ENCODE measurements around the gene PRPF6.
A peak's percentile ranks its signal among the peaks of the same experiment; 100 is the strongest.

Gene PRPF6

GRCh38 chr20:64037498-64038213 is 56.7 kb downstream of the PRPF6 start:
- DNase-seq, result no peak

GRCh38 chr20:64038224-64038564 is 57.3 kb downstream of the PRPF6 start:
- DNase-seq, result no peak

DNA sequence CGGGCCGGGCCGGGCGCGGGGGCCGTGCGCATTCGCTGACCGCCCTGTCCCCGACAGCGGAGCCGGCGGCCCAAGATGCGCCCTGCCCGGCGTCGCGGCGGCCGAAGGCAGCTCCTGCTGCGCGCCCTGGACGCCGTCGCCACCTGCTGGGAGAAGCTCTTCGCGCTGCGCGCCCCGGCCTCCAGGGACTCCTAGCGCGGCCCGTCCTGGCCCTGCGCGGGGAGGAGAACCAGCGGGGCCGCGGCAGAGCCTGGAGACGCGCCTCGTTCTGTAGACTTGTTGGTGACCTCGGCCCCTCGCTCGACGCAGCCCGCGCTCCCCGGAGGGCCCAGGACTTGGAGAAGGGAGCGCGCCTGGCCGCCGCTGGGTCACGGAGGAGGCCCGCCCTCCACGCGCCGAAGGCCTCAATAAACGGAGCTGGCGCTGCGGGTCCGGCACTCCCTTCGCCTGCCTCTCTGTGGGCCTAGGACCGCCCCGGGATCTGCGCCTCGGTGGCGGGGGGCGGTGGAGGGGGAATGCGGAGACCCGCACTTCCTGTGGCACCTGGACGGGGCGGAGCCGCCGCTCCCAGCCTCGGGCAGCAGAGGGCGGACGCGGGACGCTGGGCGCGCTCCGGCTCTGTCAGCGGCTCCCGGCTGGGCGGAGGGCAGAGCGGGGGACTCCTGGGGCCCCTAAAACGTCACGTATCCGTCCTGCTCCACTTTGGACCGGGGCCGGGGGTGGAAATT is 57.8 kb downstream of the PRPF6 start:
- peak; percentile 36 for DNase-seq

DNA sequence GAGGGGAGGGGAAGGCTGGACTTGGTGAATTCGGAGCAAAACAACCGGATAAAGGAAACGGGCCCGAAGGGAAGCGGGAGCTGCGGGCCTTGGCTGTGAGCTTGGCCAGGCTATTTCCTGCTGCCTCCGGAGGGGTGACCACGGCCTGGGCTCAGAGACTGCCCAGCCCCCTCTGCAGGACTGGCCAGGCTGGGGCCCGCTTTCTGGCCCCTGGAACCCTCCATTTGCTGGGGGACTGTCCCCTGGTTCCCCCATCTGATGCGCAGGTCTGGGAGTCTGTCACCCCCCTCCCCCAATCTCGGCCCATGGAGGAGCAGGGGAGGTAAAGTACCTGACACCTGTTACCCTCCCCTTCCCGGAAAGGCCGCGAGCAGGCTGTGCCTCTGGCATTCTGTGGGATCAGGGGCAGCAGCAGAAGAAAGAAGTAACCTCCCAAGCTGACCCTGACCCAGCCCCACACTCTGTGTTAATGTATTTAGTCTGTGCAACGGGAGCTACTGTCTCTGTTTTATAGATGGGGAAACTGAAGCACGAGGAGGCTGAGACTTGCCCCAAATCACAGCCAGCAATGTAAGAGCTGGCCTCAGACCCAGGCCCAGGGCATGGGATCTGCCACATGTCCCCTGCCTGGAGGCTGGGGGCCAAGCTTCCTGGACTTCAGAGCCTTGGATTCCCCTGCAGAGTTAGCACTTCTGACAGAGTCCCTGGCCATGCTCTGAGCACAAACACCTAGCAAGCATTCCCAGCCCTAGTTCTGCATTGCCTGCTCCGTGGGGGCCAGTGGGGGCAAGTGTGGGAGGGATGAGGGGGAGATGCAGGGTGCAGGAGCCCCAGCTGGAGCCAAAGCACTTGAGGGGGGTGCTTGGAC is 58.6 kb downstream of the PRPF6 start:
- no peak for DNase-seq

- no peak for DNase-seq
Observed at GRCh38 chr20:64040231-64041039, 59.5 kb downstream of the PRPF6 start.

DNA sequence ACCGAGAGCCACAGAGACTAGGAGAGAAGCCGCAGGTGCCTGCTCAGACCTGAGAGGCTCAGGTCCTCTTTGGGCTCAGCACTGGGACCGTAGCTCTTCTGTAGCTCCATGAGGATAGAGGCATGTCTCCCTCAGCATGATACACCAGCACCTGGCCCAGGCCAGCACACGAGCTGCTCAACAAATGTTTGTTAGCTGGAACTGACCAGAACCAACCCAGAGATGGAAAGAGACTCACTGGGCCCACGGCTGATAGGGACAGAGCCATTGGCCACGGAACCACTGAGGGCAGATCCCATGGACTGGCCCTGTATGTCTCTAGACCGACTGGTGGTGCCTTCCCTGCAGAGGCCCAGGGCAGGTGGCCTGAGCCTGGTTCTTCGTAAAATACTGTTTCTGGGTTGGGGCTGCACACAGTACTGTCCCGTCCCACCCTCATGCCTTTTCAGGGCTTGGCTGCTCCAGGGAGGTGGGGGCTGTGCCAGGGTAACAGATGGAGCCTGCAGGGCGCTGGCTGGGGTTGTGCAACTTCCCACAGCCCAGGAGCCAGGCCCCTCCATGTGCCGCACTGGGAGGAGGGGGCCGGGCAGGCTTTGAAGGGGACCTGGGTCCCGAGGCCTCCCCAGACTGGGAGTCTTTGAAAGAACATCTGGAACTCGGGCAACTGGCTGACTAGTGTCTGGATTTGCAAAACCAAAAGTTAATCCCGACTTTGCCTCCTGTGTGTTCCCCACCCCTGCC is 60.3 kb downstream of the PRPF6 start:
- no peak for DNase-seq

DNA sequence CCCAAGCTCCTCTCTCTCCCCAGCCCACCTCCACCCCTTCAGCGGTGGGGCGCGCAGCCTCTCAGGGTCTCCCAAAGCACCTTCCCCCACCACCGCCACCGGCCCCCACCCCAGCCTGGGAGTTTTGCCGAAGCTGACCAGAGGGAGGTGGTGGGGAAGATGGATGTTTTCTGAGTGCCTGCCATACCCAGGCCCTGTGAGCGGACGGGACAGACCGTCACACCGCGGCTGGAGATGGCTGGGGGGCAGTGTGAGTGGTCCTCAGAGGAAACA is 60.8 kb downstream of the PRPF6 start:
- no peak for DNase-seq

DNA sequence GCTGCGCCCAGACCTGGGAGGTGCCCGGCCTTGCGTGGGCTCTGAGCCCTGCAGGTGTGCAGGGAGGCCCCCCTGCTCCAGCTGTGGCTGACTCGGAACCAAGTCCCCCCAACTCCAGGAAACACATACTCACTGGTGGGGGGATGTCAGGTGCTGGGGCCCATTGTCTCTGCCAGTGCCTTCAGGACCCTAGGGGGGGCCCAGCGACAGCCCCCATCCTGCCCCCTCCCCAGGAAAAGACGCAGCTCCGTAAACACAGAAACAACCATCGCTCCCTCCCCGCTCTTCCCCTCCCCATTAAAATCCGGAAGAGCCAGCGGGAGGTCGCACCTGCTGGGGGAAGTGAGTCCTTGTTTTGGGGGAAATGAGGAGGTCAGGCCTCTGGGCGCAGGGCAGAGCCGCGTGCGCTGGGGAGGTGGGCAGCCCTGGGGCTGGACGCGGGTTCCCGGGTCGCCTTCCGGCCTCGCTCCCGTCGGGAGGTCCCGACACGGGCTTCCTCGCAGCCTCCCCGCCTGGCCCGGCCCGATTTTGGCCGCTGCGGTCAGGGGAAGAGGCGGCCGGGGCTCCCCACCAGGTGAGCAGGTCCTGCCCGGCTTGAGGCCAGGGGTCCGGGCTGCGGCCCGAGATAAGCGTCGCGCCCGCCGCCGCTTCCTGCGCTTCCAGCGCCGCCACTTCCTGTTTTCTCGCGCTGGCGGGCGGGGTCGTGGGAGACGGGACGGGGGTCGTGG is 61.3 kb downstream of the PRPF6 start:
- DNase-seq, result no peak

DNA sequence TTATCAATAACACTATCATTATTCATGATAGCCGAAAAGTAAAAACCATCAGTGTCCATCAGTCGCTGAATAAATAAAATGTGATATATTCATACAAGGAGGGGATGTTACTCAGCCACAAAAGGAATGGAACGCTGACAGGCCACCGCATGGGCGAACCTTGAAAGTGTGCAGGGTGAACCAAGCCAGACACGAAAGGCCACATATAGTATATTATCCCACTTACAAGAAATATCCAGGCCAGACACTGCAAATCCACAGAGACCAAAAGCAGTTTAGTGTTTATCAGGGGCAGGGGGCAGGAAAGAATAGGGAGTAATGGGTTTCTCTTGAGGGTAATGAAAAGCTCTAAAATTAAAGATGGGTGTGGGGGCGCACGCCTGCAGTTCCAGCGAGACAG is 62.8 kb downstream of the PRPF6 start:
- DNase-seq, result no peak

DNA sequence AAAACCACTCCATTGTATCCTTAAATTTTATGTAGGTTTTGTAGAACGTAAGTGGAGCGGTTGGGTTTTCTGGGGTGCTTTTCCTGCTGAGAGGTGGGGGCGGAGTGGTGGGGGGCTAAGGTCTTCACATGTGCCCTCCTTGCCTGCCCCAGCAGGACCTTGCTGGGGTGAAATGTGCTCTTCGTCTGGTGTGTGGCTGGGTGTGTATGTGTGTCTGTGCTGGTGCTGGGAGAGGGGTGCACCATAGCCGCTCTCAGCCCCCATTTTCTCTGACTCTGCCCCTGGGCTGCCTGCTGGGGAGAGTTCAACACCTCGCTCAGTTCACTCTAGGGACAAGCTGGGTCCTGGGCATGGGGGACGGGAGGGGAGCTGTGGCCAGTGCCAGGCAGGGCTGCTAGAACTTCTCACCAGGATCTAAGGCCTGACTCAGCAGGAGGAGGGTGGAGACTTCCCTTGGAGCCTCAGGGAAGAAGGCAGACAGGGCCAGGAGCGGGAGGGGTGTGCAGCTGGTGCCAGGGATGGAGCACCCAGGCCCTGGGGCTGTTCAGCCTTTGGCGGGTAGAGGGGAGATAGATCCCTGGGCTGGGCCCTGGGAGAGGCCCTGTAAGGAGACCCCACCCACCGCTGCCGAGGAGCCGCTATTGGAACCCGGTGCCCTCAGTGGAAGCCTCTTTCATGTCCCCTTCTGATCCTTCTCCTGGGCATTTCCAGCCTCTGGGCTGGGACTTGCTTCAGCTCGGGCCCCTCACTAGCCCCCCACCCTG is 63.7 kb downstream of the PRPF6 start:
- peak; percentile 24 for DNase-seq

GRCh38 chr20:64045346-64046011 is 64.5 kb downstream of the PRPF6 start:
- no peak for DNase-seq

DNA sequence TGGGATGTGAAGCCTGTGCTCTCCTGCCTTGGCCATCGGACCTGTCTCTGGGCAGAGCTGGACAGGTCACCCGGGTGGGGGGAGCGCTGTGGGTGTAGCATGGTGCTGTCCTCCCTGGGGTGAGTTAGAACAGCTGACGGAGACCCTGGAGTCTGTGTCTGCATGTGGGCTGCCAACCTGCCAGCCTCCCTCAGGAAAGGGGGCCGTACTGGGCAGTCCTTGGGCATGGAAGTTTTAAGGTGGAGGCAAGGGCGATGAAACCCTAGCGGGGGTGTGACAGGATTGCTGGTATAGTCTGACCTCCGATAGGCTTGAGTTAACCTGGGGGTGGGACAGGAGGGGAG is 66.1 kb downstream of the PRPF6 start:
- DNase-seq, result no peak

GRCh38 chr20:64047968-64048401 is 67.1 kb downstream of the PRPF6 start:
- no peak for DNase-seq

- no peak for DNase-seq
Observed at GRCh38 chr20:64048402-64049044, 67.6 kb downstream of the PRPF6 start.

GRCh38 chr20:64049060-64049877 is 68.3 kb downstream of the PRPF6 start, which contains the start of gene SOX18:
Gene SOX18, minus strand, starts transcription at chr20:64049639. Its CDS starts 123 bp downstream, at chr20:64049516.
- DNase-seq, result no peak

- no peak for DNase-seq
Observed at GRCh38 chr20:64049878-64050260, 68.9 kb downstream of the PRPF6 start.

DNA sequence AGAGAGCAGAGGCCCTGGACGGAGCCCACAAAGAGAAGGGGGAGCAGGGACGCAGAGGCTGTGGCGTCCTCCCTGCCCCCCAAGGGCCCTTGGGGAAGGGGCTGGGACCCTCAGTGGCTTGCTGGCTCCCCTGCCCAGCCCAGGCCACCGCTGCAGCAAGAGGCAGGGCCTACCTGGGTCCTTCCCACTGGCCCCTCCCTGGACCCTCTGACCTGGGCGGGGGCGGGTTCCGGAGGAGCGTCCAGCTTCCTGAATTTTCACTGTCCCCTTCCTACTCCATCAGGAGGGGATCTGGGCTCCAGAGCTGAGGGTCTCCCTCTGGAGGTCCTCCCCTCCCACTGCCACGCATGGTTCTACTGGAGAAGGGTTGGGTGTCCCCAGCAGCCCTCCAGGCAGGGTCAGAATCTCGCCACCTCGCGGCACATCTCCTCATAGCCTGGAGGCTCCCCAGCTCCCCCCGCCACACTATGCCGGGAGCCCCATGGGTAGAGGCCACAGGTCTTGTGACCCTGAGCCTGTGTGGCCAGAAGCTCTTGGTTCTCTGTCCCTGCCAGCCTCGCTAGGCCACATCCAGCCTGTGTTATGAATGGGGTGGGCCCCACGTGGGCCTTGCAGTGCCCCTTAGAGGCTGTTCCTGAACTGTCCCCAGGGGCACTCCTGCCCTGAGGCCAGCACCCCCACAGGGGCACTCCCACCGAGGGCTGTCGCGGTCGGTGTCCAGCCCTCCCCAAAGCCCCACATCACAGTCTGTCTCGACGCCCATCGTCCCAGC is 69.5 kb downstream of the PRPF6 start:
- no peak for DNase-seq

DNA sequence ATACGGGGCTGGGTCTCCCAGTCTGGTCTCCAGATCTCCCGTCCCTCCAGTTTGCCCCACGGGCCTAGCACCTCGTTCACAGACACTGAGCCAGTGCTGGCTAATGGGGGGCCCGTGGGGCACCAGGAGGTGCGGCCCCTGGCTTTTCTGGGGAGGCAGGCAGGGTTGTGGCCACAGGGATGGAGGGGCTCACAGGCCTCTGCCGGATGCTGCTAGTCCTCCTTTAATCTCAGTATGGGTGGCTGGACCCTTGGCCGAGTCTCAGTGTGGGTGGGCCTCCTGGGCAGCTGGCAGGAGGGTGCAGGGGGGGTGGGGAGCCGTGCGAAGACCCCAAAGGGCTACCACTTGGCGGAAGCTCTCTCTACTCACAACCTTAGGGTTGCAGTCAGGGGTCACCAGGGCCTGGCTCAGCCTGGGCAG is 70.1 kb downstream of the PRPF6 start:
- no peak for DNase-seq

Measured in fibroblast of upper back skin (primary cell).